NB4 (cell line): ENCODE measurements around the gene KLK15.

Experiments
- CTCF ChIP-seq: IDR thresholded peaks from one replicate; pipeline ENCODE4 v1.5.1; 2012; ENCODE audit warnings: low read depth, low read length
- MYC ChIP-seq: IDR thresholded peaks from 2 replicates; pipeline ENCODE4 v1.6.1; 2011; ENCODE audit warnings: low read depth, low read length
- POLR2A ChIP-seq: IDR thresholded peaks from 2 replicates; pipeline ENCODE4 v1.6.1; 2011; ENCODE audit warnings: mild to moderate bottlenecking; ENCODE audit not compliant: insufficient read length; ENCODE audit errors: extremely low read depth
- TF ChIP-seq, protein P1 (sequence below): IDR thresholded peaks from 2 replicates; pipeline ENCODE4 v1.6.1; 2011; ENCODE audit warnings: low read depth, low read length

DNA sequence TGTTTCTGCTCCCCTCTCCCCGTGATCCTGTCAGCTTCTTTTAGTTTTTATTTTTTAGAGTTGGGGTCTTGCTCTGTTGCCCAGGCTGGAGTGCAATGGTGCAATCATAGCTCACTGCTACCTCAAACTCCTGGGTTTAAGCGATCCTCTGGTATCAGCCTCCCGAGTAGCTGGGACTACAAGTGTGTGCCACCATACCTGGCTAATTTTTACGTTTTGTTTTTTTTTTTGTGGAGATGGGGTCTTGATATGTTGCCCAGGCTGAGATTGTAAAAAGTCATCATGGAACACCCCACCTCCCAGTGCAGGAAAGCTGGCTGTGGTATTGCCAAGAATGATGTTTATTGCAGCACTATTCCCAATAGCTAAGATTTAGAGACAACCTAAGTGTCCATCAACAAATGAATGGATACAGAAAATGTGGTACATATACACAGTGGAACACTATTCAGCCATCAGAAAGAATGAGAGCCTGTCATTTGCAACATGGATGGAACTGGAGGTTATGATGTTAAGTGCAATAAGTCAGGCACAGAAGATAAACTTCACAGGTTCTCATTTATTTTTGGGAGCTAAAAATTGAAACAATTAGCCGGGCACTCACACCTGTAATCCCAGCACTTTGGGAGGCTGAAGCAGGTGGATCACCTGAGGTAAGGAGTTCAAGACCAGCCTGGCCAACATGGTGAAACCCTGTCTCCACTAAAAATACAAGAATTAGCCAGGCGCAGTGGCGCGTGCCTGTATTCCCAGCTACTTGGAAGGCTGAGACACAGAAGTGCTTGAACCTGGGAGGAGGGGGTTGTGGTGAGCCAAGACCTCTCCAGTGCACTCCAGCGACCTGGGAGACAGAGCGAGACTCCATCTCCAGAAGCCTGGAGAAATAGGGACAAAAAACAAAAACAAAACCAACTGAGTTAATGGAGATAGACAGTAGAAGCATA lies 6.6 kb upstream of the KLK15 start:
- TF ChIP-seq POLR2A: no peak
- no peak for TF ChIP-seq CTCF
- no peak for TF ChIP-seq MYC
- TF ChIP-seq, protein P1, sequence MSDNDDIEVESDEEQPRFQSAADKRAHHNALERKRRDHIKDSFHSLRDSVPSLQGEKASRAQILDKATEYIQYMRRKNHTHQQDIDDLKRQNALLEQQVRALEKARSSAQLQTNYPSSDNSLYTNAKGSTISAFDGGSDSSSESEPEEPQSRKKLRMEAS: no peak
